Natural killer cell (primary cell): ENCODE data around the gene LY6G5B. TPM values are rescaled to one million over a fixed set of nuclear protein-coding genes. Genes with fewer than 3 reads are reported as not detected.
A peak's percentile ranks its signal among the peaks of the same experiment; 100 is the strongest.

ENCODE experiments used
- ATAC-seq, 3 donors: fragments of 150-1000 bp in 2 of 3; fragments of 200-7000 bp in 1 of 3; cut with Tn5 transposase; 1 replicate in 1 of 3; 2 replicates in 2 of 3; pipeline ENCODE4 v1.10.0; 2021; ENCODE audit warnings: mild to moderate bottlenecking in 2 of 3, moderate library complexity in 2 of 3
- DNase-seq, 2 donors: peaks; one replicate each; pipeline versions ENCODE4 v3.0.0 to v3.0.0-alpha.2; 2013 to 2021; ENCODE audit warnings: mixed read lengths in 1 of 2
- H3K27ac ChIP-seq: one replicate; pipeline ENCODE4 v1.5.1; 2013; ENCODE audit warnings: mild to moderate bottlenecking, low read length
- H3K27me3 ChIP-seq: one replicate; pipeline ENCODE4 v1.6.1; 2013; ENCODE audit warnings: low read length; ENCODE audit not compliant: control insufficient read depth, insufficient read depth
- H3K36me3 ChIP-seq: one replicate; pipeline ENCODE4 v1.6.1; 2013; ENCODE audit warnings: low read length; ENCODE audit not compliant: control insufficient read depth, insufficient read depth
- H3K4me1 ChIP-seq: one replicate; pipeline ENCODE4 v1.6.1; 2013; ENCODE audit warnings: low read length; ENCODE audit not compliant: control insufficient read depth, insufficient read depth
- H3K4me3 ChIP-seq: one replicate; pipeline ENCODE4 v1.5.1; 2013; ENCODE audit warnings: low read length
- H3K9me3 ChIP-seq: one replicate; pipeline ENCODE4 v1.6.1; 2013; ENCODE audit warnings: low read length; ENCODE audit not compliant: control insufficient read depth, insufficient read depth
- H3K27ac Mint-ChIP-seq, 2 donors: one replicate each; pipeline ENCODE4 v1.8.0; 2022; ENCODE audit warnings: mild to moderate bottlenecking in 2 of 2, mixed read lengths in 2 of 2, moderate library complexity in 1 of 2
- H3K27me3 Mint-ChIP-seq, 2 donors: one replicate each; pipeline ENCODE4 v1.8.0; 2022; ENCODE audit warnings: low read depth in 2 of 2, mixed read lengths in 2 of 2
- H3K36me3 Mint-ChIP-seq: one replicate; pipeline ENCODE4 v1.8.0; 2022; ENCODE audit warnings: mixed read lengths
- H3K4me1 Mint-ChIP-seq, 2 donors: one replicate each; pipeline ENCODE4 v1.8.0; 2022; ENCODE audit warnings: mixed read lengths in 2 of 2
- H3K4me3 Mint-ChIP-seq: one replicate; pipeline ENCODE4 v1.8.0; 2022; ENCODE audit warnings: mild to moderate bottlenecking, moderate library complexity, mixed read lengths
- H3K9me3 Mint-ChIP-seq, 2 donors: one replicate each; pipeline ENCODE4 v1.8.0; 2022; ENCODE audit warnings: mixed read lengths in 2 of 2
- CTCF ChIP-seq: fragments of 200-600 bp; IDR thresholded peaks from one replicate; pipeline ENCODE4 v1.8.0; 2022; ENCODE audit warnings: antibody characterized with exemption
- WGBS: methylation state at CpG from one replicate; pipeline ENCODE4 v1.1.7; 2013; ENCODE audit warnings: missing lambda C conversion rate; ENCODE audit not compliant: insufficient coverage; 5-methylcytosine and 5-hydroxymethylcytosine counted together
- intact Hi-C: fragments of 100-400 bp; cut with micrococcal nuclease; formaldehyde crosslinking; loops from one replicate; pipeline ENCODE4 v1.14.2; 2022
- total RNA-seq, 4 donors: library from RNA; stranded (reverse); fragments of 120-200 nt in 1 of 4; gene quantifications; one replicate each; pipeline versions ENCODE4 v1.2.3 to v1.2.4, GENCODE V29; 2013 to 2022

Gene LY6G5B
- total RNA-seq, 3 donors from 2014 or later (not counting 1 experiment from before 2014, with no cell fraction given) = 39.9 to 50.0 (median 46.0) TPM

- Histone ChIP-seq H3K27ac (no peak overlapping the region), H3K4me3 (no peak overlapping the region), H3K36me3 (peaks cover 12% of the 10 kb centered on the region), H3K9me3 (no peaks in the 10 kb centered on the region), H3K27me3 (no peaks in the 10 kb centered on the region), H3K4me1 (peaks cover 15% of the 10 kb centered on the region)
- Mint-ChIP-seq H3K4me1 (peaks cover 15 to 20% of the 10 kb centered on the region in 2 donors), H3K27ac (no peak overlapping the region), H3K36me3 (no peaks in the 10 kb centered on the region), H3K9me3 (no peaks in the 10 kb centered on the region), H3K27me3 (peaks cover 0 to 3% of the 10 kb centered on the region in 2 donors), H3K4me3 (no peak overlapping the region)
- ATAC-seq (no peak), DNase-seq (no peak)
- no peak for TF ChIP-seq CTCF
- WGBS = 60% methylated on average over 4 of the region's 4 CpGs
- intact Hi-C loops = no loop called here
These were observed 6.6 kb downstream of the LY6G5B start for GRCh38 chr6:31676322-31676903.

DNA sequence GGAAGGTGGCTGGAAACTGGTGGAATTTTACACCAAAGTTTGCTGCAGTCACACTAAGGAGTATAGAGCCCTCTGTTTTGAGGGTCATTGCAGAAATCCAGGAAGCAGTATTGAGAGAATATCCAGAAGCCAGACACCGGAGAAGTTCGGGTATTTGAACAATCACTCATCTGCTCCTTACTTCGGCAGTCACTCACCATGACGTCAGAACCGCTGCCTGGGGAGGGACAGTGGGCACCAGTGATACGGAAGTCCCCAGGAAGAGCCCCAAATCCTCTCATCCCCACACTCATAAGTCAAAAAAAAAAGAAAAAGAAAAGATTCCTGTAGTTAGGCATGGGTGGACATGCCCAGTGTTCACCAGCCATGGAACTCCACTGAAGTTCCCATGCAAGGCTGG is 7.1 kb downstream of the LY6G5B start:
- Mint-ChIP-seq H3K27ac (no peak overlapping the region), H3K4me3 (peak overlapping the region; percentile 35), H3K27me3 (peaks cover 0 to 3% of the 10 kb centered on the region in 2 donors), H3K4me1 (peaks cover 19 to 23% of the 10 kb centered on the region in 2 donors), H3K9me3 (no peaks in the 10 kb centered on the region), H3K36me3 (no peaks in the 10 kb centered on the region)
- ATAC-seq (no peak), DNase-seq (no peak)
- intact Hi-C loops = no loop called here
- H3K27ac ChIP-seq = no peak overlapping the region
- H3K9me3 ChIP-seq = no peaks in the 10 kb centered on the region
- no peak for TF ChIP-seq CTCF
- no peaks in the 10 kb centered on the region for H3K27me3 ChIP-seq
- H3K4me1 ChIP-seq = peaks cover 20% of the 10 kb centered on the region
- H3K36me3 ChIP-seq = peaks cover 7% of the 10 kb centered on the region
- 94% methylated on average over 5 of the region's 6 CpGs for WGBS
- no peak overlapping the region for H3K4me3 ChIP-seq

DNA sequence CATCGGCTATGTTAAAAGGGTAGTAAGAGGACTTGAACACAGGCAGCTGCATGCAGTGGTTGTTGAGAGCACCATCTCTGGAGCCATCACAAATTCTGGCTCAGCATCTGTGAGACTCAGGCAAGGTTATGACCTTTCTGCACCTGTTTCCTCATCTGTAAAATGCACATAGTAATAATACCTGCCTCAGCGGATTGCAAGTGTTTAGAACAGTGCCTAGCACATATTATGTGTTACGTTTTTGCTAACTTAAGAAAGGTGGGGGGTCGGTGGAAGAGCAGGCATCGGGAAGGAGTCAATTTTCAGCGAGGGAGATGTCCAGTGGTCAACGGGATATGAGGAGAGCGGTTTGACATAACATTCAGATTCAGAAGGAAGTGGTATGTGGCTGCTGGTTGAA is 8.2 kb downstream of the LY6G5B start:
- no peak for TF ChIP-seq CTCF
- no peak overlapping the region for H3K27ac ChIP-seq
- ATAC-seq = no peak
- no peaks in the 10 kb centered on the region for H3K36me3 Mint-ChIP-seq
- H3K36me3 ChIP-seq = no peaks in the 10 kb centered on the region
- H3K9me3 Mint-ChIP-seq = no peaks in the 10 kb centered on the region
- H3K27me3 ChIP-seq = no peaks in the 10 kb centered on the region
- H3K4me3 Mint-ChIP-seq = no peak overlapping the region
- H3K4me1 ChIP-seq = peaks cover 24% of the 10 kb centered on the region
- H3K4me3 ChIP-seq = no peak overlapping the region
- H3K27ac Mint-ChIP-seq = peak overlapping the region in 1 of 2 donors; percentile 19
- H3K9me3 ChIP-seq = no peaks in the 10 kb centered on the region
- intact Hi-C loops = no loop called here
- WGBS = 71% methylated on average over 8 of the region's 8 CpGs
- peaks cover 0 to 3% of the 10 kb centered on the region in 2 donors for H3K27me3 Mint-ChIP-seq
- peaks cover 19 to 23% of the 10 kb centered on the region in 2 donors for H3K4me1 Mint-ChIP-seq
- DNase-seq = no peak
